Lower lobe of right lung (tissue), 2 donors: ENCODE measurements around the gene ZNFX1. TPM values are rescaled to one million over a fixed set of nuclear protein-coding genes. Genes with fewer than 3 reads are reported as not detected.
A peak's percentile ranks its signal among the peaks of the same experiment; 100 is the strongest.

Source experiments
- ATAC-seq, 2 donors: fragments of 200-7000 bp; cut with Tn5 transposase; one replicate each; pipeline ENCODE4 v1.9.1; 2020 to 2022; ENCODE audit warnings: mild to moderate bottlenecking in 2 of 2, moderate library complexity in 2 of 2
- DNase-seq: peaks from one replicate; pipeline ENCODE4 v3.0.0-alpha.2; 2020
- H3K27ac ChIP-seq: fragments of 200-600 bp; one replicate; pipeline ENCODE4 v1.8.0; 2022
- H3K27me3 ChIP-seq: fragments of 200-600 bp; one replicate; pipeline ENCODE4 v1.8.0; 2022; ENCODE audit warnings: low read depth
- H3K36me3 ChIP-seq: fragments of 200-600 bp; one replicate; pipeline ENCODE4 v1.8.0; 2022; ENCODE audit warnings: mild to moderate bottlenecking
- H3K4me1 ChIP-seq: fragments of 200-600 bp; one replicate; pipeline ENCODE4 v1.8.0; 2022
- H3K4me3 ChIP-seq: fragments of 200-600 bp; one replicate; pipeline ENCODE4 v1.8.0; 2022; ENCODE audit warnings: mild to moderate bottlenecking
- H3K9me3 ChIP-seq: fragments of 200-600 bp; one replicate; pipeline ENCODE4 v1.8.0; 2022
- intact Hi-C: fragments of 100-400 bp; cut with DNase I; formaldehyde crosslinking; loops from one replicate; pipeline ENCODE4 v1.11.0; 2022
- total RNA-seq: library from RNA; stranded (reverse); fragmentation: NEBNext Ultra II Directional; extraction: Animal tissue kit (Norgen Biotek cat#: 25700); gene quantifications from one replicate; pipeline ENCODE4 v1.2.1, GENCODE V29; 2021
- TF ChIP-seq, protein P1 (sequence below): fragments of 200-600 bp; IDR thresholded peaks from one replicate; pipeline ENCODE4 v1.8.0; 2022; ENCODE audit warnings: antibody characterized with exemption, mild to moderate bottlenecking
- donor health status: DM: no; HTN: yes; CAD: no; lungs with severe emphysema.

The ZNFX1 gene
- total RNA-seq, 1 donor from 2014 or later: 53.9 TPM

DNA sequence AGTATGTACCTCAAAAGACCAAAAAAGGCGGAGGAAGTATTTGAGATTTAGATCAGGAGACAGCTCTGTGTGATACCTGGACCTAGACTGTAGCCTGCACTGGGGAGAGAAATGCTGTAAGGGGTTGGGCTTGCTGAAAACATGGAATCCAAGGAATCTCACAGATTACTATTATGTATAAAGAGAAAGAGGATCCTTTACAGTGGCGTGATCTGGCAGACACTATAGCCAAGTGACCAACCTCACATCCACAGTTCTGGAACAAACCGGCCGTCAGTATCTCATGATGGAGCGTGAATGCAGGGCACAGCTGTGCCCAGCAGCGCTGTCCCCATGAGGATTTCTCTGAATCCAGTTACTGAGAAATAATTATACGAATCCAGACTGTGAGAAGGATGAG, 46.4 kb downstream of the ZNFX1 start:
- ATAC-seq (no peak), DNase-seq (no peak)
- no peak overlapping the region for H3K27ac ChIP-seq
- TF ChIP-seq, protein P1, sequence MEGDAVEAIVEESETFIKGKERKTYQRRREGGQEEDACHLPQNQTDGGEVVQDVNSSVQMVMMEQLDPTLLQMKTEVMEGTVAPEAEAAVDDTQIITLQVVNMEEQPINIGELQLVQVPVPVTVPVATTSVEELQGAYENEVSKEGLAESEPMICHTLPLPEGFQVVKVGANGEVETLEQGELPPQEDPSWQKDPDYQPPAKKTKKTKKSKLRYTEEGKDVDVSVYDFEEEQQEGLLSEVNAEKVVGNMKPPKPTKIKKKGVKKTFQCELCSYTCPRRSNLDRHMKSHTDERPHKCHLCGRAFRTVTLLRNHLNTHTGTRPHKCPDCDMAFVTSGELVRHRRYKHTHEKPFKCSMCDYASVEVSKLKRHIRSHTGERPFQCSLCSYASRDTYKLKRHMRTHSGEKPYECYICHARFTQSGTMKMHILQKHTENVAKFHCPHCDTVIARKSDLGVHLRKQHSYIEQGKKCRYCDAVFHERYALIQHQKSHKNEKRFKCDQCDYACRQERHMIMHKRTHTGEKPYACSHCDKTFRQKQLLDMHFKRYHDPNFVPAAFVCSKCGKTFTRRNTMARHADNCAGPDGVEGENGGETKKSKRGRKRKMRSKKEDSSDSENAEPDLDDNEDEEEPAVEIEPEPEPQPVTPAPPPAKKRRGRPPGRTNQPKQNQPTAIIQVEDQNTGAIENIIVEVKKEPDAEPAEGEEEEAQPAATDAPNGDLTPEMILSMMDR: no peak
- peaks cover 97% of the 10 kb centered on the region for H3K36me3 ChIP-seq
- H3K4me1 ChIP-seq: no peaks in the 10 kb centered on the region
- no peak overlapping the region for H3K4me3 ChIP-seq
- no peaks in the 10 kb centered on the region for H3K9me3 ChIP-seq
- no peaks in the 10 kb centered on the region for H3K27me3 ChIP-seq
- intact Hi-C loops: no loop called here

DNA sequence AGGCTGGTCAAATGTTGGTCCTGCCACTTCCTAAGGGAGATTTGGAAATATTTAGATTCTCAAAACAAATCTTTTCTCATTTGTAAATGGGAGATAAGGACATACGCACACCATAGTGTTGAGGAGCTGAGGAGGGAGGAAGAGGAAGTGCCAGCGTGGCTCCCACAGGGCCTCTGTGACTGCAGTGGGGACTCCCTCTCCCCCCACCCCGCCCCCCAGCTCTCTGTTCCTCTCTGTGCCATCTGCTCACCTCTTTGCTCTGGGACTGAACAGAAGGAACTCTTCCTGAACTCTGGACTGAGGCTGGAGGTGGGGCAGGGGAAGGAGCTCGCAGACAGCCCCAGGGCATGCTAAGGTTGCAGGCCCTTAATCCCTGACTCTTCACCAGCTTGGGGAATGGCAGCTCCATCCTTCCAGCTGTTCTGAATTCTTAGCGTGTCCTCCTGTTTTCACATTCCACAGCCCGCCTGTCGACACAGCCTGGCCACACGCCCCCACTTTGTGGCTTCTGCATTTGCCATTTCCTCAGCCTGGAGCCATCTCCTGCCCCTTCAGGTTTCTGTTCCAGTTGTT, 47.2 kb downstream of the ZNFX1 start:
- peak; percentile 66 for DNase-seq

DNA sequence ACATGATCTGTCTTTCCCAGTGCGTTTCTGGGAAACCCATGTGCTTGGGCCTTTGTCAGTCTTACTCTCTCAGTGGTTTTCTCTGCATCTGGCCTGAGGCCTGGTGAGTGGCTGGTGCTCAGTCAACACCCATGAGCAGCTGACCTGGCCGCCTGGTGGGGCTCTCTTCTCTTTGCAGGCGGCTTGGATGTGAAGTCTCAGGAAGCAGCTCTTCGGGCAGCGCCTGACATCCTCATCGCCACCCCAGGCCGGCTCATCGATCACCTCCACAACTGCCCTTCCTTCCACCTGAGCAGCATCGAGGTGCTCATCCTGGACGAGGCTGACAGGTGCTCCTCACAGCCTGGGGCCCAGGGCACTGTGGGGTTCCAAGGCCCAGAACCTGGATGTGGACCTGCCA, 47.8 kb downstream of the ZNFX1 start:
- intact Hi-C loops: no loop called here
- peak in 1 of 2 donors; percentile 6 for ATAC-seq
- H3K9me3 ChIP-seq: no peaks in the 10 kb centered on the region
- H3K36me3 ChIP-seq: peaks cover 97% of the 10 kb centered on the region
- H3K27ac ChIP-seq: peak overlapping the region; percentile 19
- DNase-seq: no peak
- no peak overlapping the region for H3K4me3 ChIP-seq
- TF ChIP-seq, protein P1: no peak
- no peaks in the 10 kb centered on the region for H3K27me3 ChIP-seq
- no peaks in the 10 kb centered on the region for H3K4me1 ChIP-seq

More for the DNA sequence above, 47.2 kb downstream of the ZNFX1 start:
- Histone ChIP-seq H3K4me1 (no peaks in the 10 kb centered on the region), H3K4me3 (no peak overlapping the region), H3K27me3 (no peaks in the 10 kb centered on the region), H3K27ac (peak overlapping the region; percentile 24), H3K36me3 (peaks cover 97% of the 10 kb centered on the region), H3K9me3 (no peaks in the 10 kb centered on the region)
- intact Hi-C loops: no loop called here
- TF ChIP-seq, protein P1: no peak
- ATAC-seq: peak; percentile 70 to 78

DNA sequence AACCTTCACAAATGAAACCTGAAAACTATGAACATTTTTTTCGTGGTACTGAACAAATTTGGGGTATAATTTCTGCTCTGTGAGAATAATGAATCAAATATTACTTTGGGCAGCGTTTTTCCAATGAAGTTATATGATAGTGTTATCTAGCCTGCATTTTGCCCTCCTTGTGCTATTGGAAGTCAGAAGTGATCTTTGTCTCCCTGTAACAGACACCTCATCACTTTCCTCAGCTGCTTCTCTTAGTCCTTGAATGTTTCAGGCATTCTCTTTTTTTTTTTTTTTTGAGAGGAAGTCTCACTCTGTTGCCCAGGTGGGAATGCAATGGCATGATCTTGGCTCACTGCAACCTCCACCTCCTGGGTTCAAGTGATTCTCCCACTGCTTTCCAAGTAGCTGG, 48.5 kb downstream of the ZNFX1 start:
- Histone ChIP-seq H3K27me3 (no peaks in the 10 kb centered on the region), H3K27ac (no peak overlapping the region), H3K36me3 (peaks cover 97% of the 10 kb centered on the region), H3K4me3 (no peak overlapping the region), H3K9me3 (no peaks in the 10 kb centered on the region), H3K4me1 (no peaks in the 10 kb centered on the region)
- ATAC-seq (no peak), DNase-seq (no peak)
- TF ChIP-seq, protein P1: no peak
- intact Hi-C loops: no loop called here

DNA sequence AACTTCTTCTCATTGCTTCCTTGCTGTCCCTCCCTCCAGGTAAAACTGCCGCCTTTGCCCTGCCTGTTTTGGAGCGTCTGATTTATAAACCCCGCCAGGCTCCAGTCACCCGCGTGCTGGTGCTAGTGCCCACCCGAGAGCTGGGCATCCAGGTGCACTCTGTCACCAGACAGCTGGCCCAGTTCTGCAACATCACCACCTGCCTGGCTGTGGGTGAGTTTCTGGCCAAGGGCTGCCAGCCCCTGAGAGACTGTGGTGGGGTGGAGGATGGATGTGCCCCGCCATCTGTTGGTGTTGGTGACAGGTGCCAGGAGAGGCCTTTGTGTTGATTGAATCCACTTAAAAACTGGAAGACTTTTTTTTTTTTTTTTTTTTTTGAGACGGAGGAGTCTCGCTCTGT, 49.2 kb downstream of the ZNFX1 start:
- DNase-seq (no peak), ATAC-seq (no peak)
- no peaks in the 10 kb centered on the region for H3K4me1 ChIP-seq
- no peaks in the 10 kb centered on the region for H3K9me3 ChIP-seq
- H3K27me3 ChIP-seq: no peaks in the 10 kb centered on the region
- H3K36me3 ChIP-seq: peaks cover 97% of the 10 kb centered on the region
- intact Hi-C loops: no loop called here
- H3K27ac ChIP-seq: no peak overlapping the region
- H3K4me3 ChIP-seq: no peak overlapping the region
- TF ChIP-seq, protein P1: no peak

DNA sequence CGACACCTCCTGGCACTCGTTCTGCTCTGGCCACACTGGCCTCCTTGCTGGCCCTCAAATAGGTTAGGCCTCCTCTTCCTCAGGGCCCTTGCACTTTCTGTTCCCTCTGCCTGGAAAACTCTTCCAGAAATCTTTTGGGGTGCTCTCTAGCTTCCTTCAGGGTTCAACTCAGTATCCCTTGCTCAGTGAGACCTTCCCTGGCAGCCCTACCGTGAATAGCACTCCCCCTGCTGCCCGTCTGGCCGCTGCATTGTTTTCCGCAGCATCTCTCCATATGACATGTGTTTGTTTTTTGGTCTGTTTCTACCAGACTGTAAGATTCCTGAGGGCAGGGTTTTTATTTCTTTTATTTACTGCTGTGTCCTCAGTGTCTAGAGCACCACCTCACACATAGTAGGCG, 52.0 kb downstream of the ZNFX1 start:
- DNase-seq (no peak), ATAC-seq (no peak)
- TF ChIP-seq, protein P1: no peak
- H3K4me1 ChIP-seq: no peaks in the 10 kb centered on the region
- no peaks in the 10 kb centered on the region for H3K27me3 ChIP-seq
- H3K36me3 ChIP-seq: peaks cover 97% of the 10 kb centered on the region
- no peaks in the 10 kb centered on the region for H3K9me3 ChIP-seq
- no peak overlapping the region for H3K27ac ChIP-seq
- intact Hi-C loops: no loop called here
- H3K4me3 ChIP-seq: no peak overlapping the region
